OCI-LY3 (cell line): ENCODE data around the gene ASTN2.

ENCODE experiments used
- H2AFZ ChIP-seq: fragments of 200-600, 300-600 bp; shearing (Covaris generic); 2 replicates; pipeline ENCODE4 v1.6.0; 2014; ENCODE audit warnings: antibody characterized with exemption, low read depth, low read length
- H3K27ac ChIP-seq: fragments of 200-600, 300-600 bp; sonication (generic); 2 replicates; pipeline ENCODE4 v1.5.1; 2014; ENCODE audit warnings: mild to moderate bottlenecking, low read length, moderate library complexity, mixed read lengths
- H3K27me3 ChIP-seq: fragments of 200-600, 300-600 bp; sonication (generic); 2 replicates; pipeline ENCODE4 v1.6.1; 2014; ENCODE audit warnings: low read depth, low read length, mixed read lengths
- H3K36me3 ChIP-seq: fragments of 200-600, 300-600 bp; sonication (generic); replicated peaks from 2 replicates; pipeline ENCODE3; 2014; ENCODE audit warnings: low read depth, low read length, mixed read lengths
- H3K4me1 ChIP-seq: fragments of 300-600, 200-600 bp; sonication (generic); 2 replicates; pipeline ENCODE4 v1.6.1; 2014; ENCODE audit warnings: low read length, mixed read lengths
- H3K4me2 ChIP-seq: fragments of 200-600, 300-600 bp; sonication (generic); 2 replicates; pipeline ENCODE4 v1.6.1; 2014; ENCODE audit warnings: low read length, mixed read lengths
- H3K4me3 ChIP-seq: fragments of 300-600, 200-600 bp; sonication (generic); 2 replicates; pipeline ENCODE4 v1.5.1; 2014; ENCODE audit warnings: antibody characterized with exemption, mild to moderate bottlenecking, low read length, moderate library complexity
- H3K79me2 ChIP-seq: fragments of 300-600, 200-600 bp; shearing (Covaris generic); 2 replicates; pipeline ENCODE4 v1.6.1; 2014; ENCODE audit warnings: mild to moderate bottlenecking, low read length, mixed read lengths
- H3K9ac ChIP-seq: fragments of 300-600, 200-600 bp; shearing (Covaris generic); 2 replicates; pipeline ENCODE4 v1.6.0; 2014; ENCODE audit warnings: mild to moderate bottlenecking, low read length, moderate library complexity
- H3K9me3 ChIP-seq: fragments of 200-600, 300-600 bp; shearing (Covaris generic); 2 replicates; pipeline ENCODE4 v1.6.1; 2014; ENCODE audit warnings: low read length, mixed read lengths; ENCODE audit not compliant: insufficient read depth
- H4K20me1 ChIP-seq: fragments of 200-600, 300-600 bp; sonication (generic); 2 replicates; pipeline ENCODE4 v1.6.1; 2016; ENCODE audit warnings: low read length, mixed read lengths; ENCODE audit not compliant: insufficient read depth
- EZH2phosphoT487 ChIP-seq: fragments of 200-600 bp; shearing (Covaris generic); IDR thresholded peaks from 2 replicates; pipeline ENCODE4 v1.6.1; 2018; ENCODE audit warnings: antibody characterized with exemption, mixed run types, low read depth
- TF ChIP-seq, protein P1 (sequence below): fragments of 200-600, 300-600 bp; sonication (generic); IDR thresholded peaks from 2 replicates; pipeline ENCODE4 v1.5.1; 2014; ENCODE audit warnings: antibody characterized with exemption, low read length, low read depth

The ASTN2 gene

DNA sequence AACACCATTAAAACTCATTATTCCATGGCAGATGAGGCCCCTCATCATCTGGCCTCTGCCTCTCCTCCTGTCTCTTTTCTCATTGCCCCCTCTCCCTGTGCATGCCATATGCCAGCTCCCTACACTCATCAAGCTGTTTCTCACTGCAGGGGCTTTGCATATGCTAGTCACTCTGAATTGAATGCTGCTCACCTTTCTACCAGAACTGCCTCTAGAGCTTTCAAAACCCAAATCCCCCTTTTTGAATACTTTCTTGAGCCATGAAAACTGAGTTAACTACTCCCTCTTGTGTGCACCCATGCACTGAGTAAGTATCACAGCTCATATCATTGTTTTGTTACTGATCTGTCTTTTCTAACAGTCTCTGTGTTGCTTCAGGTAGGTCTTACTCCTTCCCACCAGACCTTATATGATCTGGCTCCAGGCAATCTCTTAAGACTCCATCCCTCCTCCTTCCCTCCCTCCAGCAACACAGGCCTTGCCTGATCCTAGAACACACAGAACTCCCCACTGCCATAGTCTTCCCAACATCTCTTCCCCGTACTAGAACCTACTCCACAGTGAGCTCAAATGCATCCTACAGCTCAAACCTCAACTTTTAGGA lies 60.5 kb downstream of the ASTN2 start:
- Histone ChIP-seq H3K27ac (no peak overlapping the region), H3K79me2 (no peaks in the 10 kb centered on the region), H2AFZ (no peak overlapping the region), H3K27me3 (no peaks in the 10 kb centered on the region), H3K9ac (no peak overlapping the region), H3K36me3 (no peaks in the 10 kb centered on the region), H3K4me3 (no peak overlapping the region), H3K4me2 (no peak overlapping the region), H3K9me3 (no peaks in the 10 kb centered on the region), H4K20me1 (no peaks in the 10 kb centered on the region), H3K4me1 (no peaks in the 10 kb centered on the region)
- TF ChIP-seq EZH2phosphoT487 = no peak
- TF ChIP-seq, protein P1, sequence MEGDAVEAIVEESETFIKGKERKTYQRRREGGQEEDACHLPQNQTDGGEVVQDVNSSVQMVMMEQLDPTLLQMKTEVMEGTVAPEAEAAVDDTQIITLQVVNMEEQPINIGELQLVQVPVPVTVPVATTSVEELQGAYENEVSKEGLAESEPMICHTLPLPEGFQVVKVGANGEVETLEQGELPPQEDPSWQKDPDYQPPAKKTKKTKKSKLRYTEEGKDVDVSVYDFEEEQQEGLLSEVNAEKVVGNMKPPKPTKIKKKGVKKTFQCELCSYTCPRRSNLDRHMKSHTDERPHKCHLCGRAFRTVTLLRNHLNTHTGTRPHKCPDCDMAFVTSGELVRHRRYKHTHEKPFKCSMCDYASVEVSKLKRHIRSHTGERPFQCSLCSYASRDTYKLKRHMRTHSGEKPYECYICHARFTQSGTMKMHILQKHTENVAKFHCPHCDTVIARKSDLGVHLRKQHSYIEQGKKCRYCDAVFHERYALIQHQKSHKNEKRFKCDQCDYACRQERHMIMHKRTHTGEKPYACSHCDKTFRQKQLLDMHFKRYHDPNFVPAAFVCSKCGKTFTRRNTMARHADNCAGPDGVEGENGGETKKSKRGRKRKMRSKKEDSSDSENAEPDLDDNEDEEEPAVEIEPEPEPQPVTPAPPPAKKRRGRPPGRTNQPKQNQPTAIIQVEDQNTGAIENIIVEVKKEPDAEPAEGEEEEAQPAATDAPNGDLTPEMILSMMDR = no peak

DNA sequence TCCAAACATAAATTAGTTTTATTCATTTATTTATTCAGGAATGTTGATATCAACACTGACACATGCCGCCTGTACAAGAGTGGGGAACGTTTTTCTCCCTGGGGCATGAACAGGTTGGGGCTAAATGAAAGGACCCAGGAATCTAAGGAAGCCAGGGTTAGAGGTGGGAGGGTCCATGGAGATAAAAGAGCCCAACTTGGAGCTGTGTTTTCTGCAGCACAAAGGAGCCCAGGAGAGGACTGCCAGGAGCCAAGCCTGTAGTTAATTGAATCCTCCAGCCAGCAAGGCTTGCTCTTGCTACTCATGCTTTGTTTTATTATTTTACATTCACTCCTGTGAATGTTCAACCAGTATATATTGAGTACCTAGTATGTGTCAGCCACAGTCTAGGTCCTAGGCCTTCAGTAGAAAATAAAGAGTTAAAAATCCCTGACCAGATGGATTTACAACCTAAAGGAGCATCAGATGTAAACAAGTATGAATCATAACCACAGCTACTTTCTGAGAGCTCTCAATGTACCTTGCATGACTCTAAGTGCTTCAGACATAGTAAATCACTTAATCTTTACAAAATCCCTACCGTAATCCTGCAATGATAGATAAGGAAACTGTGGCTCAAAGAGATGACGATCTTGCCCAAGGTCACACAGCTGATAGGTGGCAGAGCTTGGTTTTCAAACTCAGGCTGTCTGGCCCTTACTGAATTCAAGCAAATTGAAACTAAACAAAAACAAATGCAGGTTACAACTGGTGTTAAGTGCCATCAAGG lies 69.8 kb downstream of the ASTN2 start:
- Histone ChIP-seq H3K79me2 (no peaks in the 10 kb centered on the region), H4K20me1 (no peaks in the 10 kb centered on the region), H3K9ac (no peak overlapping the region), H3K4me3 (no peak overlapping the region), H3K9me3 (no peaks in the 10 kb centered on the region), H2AFZ (no peak overlapping the region), H3K27ac (no peak overlapping the region), H3K27me3 (0 out of 2 replicates have a peak, but pooled peaks cover 2% of the 10 kb centered on the region), H3K36me3 (no peaks in the 10 kb centered on the region), H3K4me2 (no peak overlapping the region), H3K4me1 (no peaks in the 10 kb centered on the region)
- TF ChIP-seq, protein P1 = no peak
- no peak for TF ChIP-seq EZH2phosphoT487

DNA sequence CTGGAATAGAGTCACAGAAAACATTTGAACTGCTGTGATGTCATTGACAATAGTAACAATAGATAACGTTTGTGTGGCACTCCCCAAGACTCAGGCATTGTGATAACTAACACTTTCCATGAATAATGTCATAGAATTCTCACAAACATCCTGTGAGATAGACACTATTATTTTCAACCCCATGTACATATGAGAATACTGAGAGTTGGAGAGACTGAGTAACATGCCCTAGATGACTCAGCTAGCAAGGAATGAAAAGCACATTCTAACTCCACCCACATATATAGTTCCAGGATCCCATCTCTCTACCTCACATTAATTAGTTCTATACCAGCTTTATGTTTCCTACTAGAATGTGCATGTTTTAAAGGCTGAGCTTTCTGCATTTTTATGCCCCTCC lies 71.4 kb downstream of the ASTN2 start:
- no peak overlapping the region for H2AFZ ChIP-seq
- no peak overlapping the region for H3K4me2 ChIP-seq
- H3K4me3 ChIP-seq = no peak overlapping the region
- 0 out of 2 replicates have a peak, but pooled peaks cover 2% of the 10 kb centered on the region for H3K27me3 ChIP-seq
- H4K20me1 ChIP-seq = no peaks in the 10 kb centered on the region
- H3K36me3 ChIP-seq = no peaks in the 10 kb centered on the region
- H3K9me3 ChIP-seq = no peaks in the 10 kb centered on the region
- H3K79me2 ChIP-seq = no peaks in the 10 kb centered on the region
- TF ChIP-seq, protein P1 = no peak
- TF ChIP-seq EZH2phosphoT487 = no peak
- H3K4me1 ChIP-seq = no peaks in the 10 kb centered on the region
- no peak overlapping the region for H3K27ac ChIP-seq
- no peak overlapping the region for H3K9ac ChIP-seq

DNA sequence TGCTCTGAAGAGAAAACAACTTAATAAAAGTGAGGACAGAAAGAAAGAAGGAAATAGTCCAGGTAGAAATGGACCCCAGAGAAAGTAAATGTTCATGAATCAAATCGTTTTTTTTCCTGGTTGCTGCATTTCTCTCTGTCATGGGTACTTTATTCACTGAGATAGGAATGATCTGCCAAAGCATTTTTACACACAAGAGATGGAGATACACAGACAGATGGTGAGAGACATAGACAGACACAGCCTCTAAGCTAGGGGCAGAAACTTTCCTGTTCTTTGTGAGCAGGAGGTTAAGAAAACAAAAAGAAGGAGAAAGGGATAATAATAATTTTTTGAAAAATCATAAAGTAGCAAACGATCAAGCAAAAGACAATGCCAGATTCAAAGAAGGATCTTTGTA lies 73.7 kb downstream of the ASTN2 start:
- Histone ChIP-seq H4K20me1 (no peaks in the 10 kb centered on the region), H3K4me2 (no peak overlapping the region), H3K79me2 (no peaks in the 10 kb centered on the region), H3K9ac (no peak overlapping the region), H3K4me3 (no peak overlapping the region), H3K9me3 (no peaks in the 10 kb centered on the region), H3K4me1 (no peaks in the 10 kb centered on the region), H2AFZ (no peak overlapping the region), H3K27me3 (0 out of 2 replicates have a peak, but pooled peaks cover 2% of the 10 kb centered on the region), H3K36me3 (no peaks in the 10 kb centered on the region), H3K27ac (no peak overlapping the region)
- no peak for TF ChIP-seq EZH2phosphoT487
- TF ChIP-seq, protein P1 = no peak
